Pancreas (tissue), 10 donors: Measurements from ENCODE around the gene CCDC38. TPM values are rescaled to one million over a fixed set of nuclear protein-coding genes. Genes with fewer than 3 reads are reported as not detected.
A peak's percentile ranks its signal among the peaks of the same experiment; 100 is the strongest.

Source experiments
- ATAC-seq, 4 donors: fragments of 200-7000 bp; cut with Tn5 transposase; one replicate each; pipeline versions ENCODE4 v1.8.0 to v1.9.1; 2020; ENCODE audit warnings: mild to moderate bottlenecking in 4 of 4, moderate library complexity in 4 of 4
- DNase-seq, 6 donors: peaks; one replicate each; pipeline ENCODE4 v3.0.0-alpha.2; 2020
- FAIRE-seq: peaks from 2 replicates; lab custom pipeline; 2012; peaks lifted over from hg19 to GRCh38; lab: Jason Lieb, UNC
- H3K27ac ChIP-seq, 4 donors: fragments of 200-600 bp; sonication (generic); 1 replicate in 3 of 4; 2 replicates in 1 of 4; pipeline versions ENCODE4 v1.5.0 to v1.8.0; 2020
- H3K27me3 ChIP-seq, 4 donors: fragments of 200-600 bp; one replicate each; pipeline ENCODE4 v1.8.0; 2021
- H3K36me3 ChIP-seq, 3 donors: fragments of 200-600 bp; sonication (generic) in 1 of 3; one replicate each; pipeline versions ENCODE4 v1.5.0 to v1.8.0; 2020 to 2021
- H3K4me1 ChIP-seq, 3 donors: fragments of 200-600 bp; one replicate each; pipeline ENCODE4 v1.8.0; 2021
- H3K4me3 ChIP-seq, 4 donors: fragments of 200-600 bp; sonication (generic) in 2 of 4; one replicate each; pipeline versions ENCODE4 v1.5.0 to v1.8.0; 2020 to 2021
- H3K9me3 ChIP-seq, 4 donors: fragments of 200-600 bp; one replicate each; pipeline ENCODE4 v1.8.0; 2021
- CTCF ChIP-seq, 4 donors: fragments of 200-600 bp; sonication (generic) in 3 of 4; IDR thresholded peaks; one replicate each; pipeline versions ENCODE4 v1.5.0 to v1.8.0; 2021; ENCODE audit warnings: antibody characterized with exemption in 4 of 4
- WGBS, 2 donors: extraction: QIAGEN DNeasy Blood & Tissue Kit; methylation state at CpG; one replicate each; pipeline ENCODE4 v1.1.7; 2013; 5-methylcytosine and 5-hydroxymethylcytosine counted together
- intact Hi-C, 3 donors: fragments of 100-400 bp; cut with DNase I; formaldehyde crosslinking; loops; one replicate each; pipeline versions ENCODE4 v1.11.1 to v1.14.2; 2022
- polyA plus RNA-seq, 2 donors: library from polyadenylated mRNA; stranded (reverse); fragments of 200-250 nt; gene quantifications; one replicate each; pipeline ENCODE4 v1.2.3, GENCODE V29; 2013
- total RNA-seq, 6 donors: library from RNA; stranded (reverse); fragmentation: NEBNext Ultra II Directional in 4 of 6; extraction: Animal tissue kit (Norgen Biotek cat#: 25700) in 4 of 6; gene quantifications; one replicate each; pipeline versions ENCODE4 v1.2.1 to v1.2.4, GENCODE V29; 2021 to 2023
- donor health status: healthy with polysubstance abuse.
- donor health status: DM: no; HTN: no; CAD: no; lungs with moderate emphysema.
- donor health status: DM: no; HTN: no; CAD: no.
- donor health status: control.
- donor health status: control.
- donor health status: Bipolar disorder and iron deficiency.
- donor health status: DM: yes; HTN: yes; CAD: no.
- donor health status: DM: no; HTN: no; CAD: no.
- donor health status: DM: no; HTN: no; CAD: no.
- donor health status: DM: yes; HTN: yes; CAD: no.

Gene CCDC38
- total and polyA plus RNA-seq, 8 donors, result 0.05 TPM; not detected in 7

- ATAC-seq, result no peak
- intact Hi-C loops, result loop anchor here in 1 of 3 donors (5.0 kb wide), 1 partner anchor 78 kb away; the partner anchor contains the start of gene HAL
- 53 to 72% methylated on average over 6 of the region's 6 CpGs for WGBS, 2 donors
- FAIRE-seq, result no peak
- DNase-seq, result no peak
- Histone ChIP-seq H3K27me3 (no peaks in the 10 kb centered on the region), H3K36me3 (no peaks in the 10 kb centered on the region), H3K4me1 (no peaks in the 10 kb centered on the region), H3K27ac (no peak overlapping the region), H3K4me3 (no peak overlapping the region), H3K9me3 (no peaks in the 10 kb centered on the region)
- TF ChIP-seq CTCF (IDR thresholded peaks at IDR 0.05), result no peak
Observed at GRCh38 chr12:95919110-95919509, 23.3 kb downstream of the CCDC38 start.

- no peak for FAIRE-seq
- H3K9me3 ChIP-seq, result no peaks in the 10 kb centered on the region
- no peaks in the 10 kb centered on the region for H3K4me1 ChIP-seq
- H3K27ac ChIP-seq, result no peak overlapping the region
- peak; percentile 53 to 95 (median 92) for ATAC-seq
- intact Hi-C loops, result loop anchor here in 1 of 3 donors (5.0 kb wide), 1 partner anchor 79 kb away; the partner anchor contains the start of gene HAL
- H3K27me3 ChIP-seq, result no peaks in the 10 kb centered on the region
- 19 to 23% methylated on average over 7 of the region's 7 CpGs for WGBS, 2 donors
- H3K36me3 ChIP-seq, result no peaks in the 10 kb centered on the region
- peak in 3 of 6 donors; percentile 26 to 48 (median 28) for DNase-seq
- TF ChIP-seq CTCF (IDR thresholded peaks at IDR 0.05), result peak; percentile 57 to 80 (median 73)
- H3K4me3 ChIP-seq, result no peak overlapping the region
Observed at GRCh38 chr12:95918194-95918993, 24.0 kb downstream of the CCDC38 start.

- no peak overlapping the region for H3K27ac ChIP-seq
- FAIRE-seq (no peak), DNase-seq (no peak), ATAC-seq (no peak)
- 85 to 90% methylated on average over 3 of the region's 3 CpGs for WGBS, 2 donors
- no peak overlapping the region for H3K4me3 ChIP-seq
- no peaks in the 10 kb centered on the region for H3K36me3 ChIP-seq
- intact Hi-C loops, result no loop called here
- H3K27me3 ChIP-seq, result no peaks in the 10 kb centered on the region
- TF ChIP-seq CTCF (IDR thresholded peaks at IDR 0.05), result no peak
- no peaks in the 10 kb centered on the region for H3K9me3 ChIP-seq
- H3K4me1 ChIP-seq, result no peaks in the 10 kb centered on the region
Observed at GRCh38 chr12:95909871-95910270, 32.5 kb downstream of the CCDC38 start.

GRCh38 chr12:95908573-95908972, 33.8 kb downstream of the CCDC38 start:
- Histone ChIP-seq H3K4me1 (no peaks in the 10 kb centered on the region), H3K9me3 (no peaks in the 10 kb centered on the region), H3K27me3 (no peaks in the 10 kb centered on the region), H3K4me3 (no peak overlapping the region), H3K36me3 (no peaks in the 10 kb centered on the region), H3K27ac (no peak overlapping the region)
- intact Hi-C loops, result no loop called here
- FAIRE-seq (no peak), DNase-seq (no peak), ATAC-seq (no peak)
- TF ChIP-seq CTCF (IDR thresholded peaks at IDR 0.05), result no peak

GRCh38 chr12:95898081-95898480, 44.3 kb downstream of the CCDC38 start:
- Histone ChIP-seq H3K27me3 (no peaks in the 10 kb centered on the region), H3K9me3 (no peaks in the 10 kb centered on the region), H3K27ac (no peak overlapping the region), H3K36me3 (no peaks in the 10 kb centered on the region), H3K4me3 (no peak overlapping the region), H3K4me1 (no peaks in the 10 kb centered on the region)
- FAIRE-seq, result no peak
- DNase-seq, result no peak
- no peak for TF ChIP-seq CTCF (IDR thresholded peaks at IDR 0.05)
- WGBS, 2 donors, result 42 to 46% methylated on average over 4 of the region's 4 CpGs
- ATAC-seq, result no peak
- intact Hi-C loops, result no loop called here
